Measurements from ENCODE around the gene ANKRD11. TPM values are rescaled to one million over a fixed set of nuclear protein-coding genes. Genes with fewer than 3 reads are reported as not detected.

ANKRD11 gene
- polyA plus RNA-seq, 1 donor (not counting 4 experiments of a cell fraction or from before 2014, with no cell fraction given): 30.1 TPM

DNA sequence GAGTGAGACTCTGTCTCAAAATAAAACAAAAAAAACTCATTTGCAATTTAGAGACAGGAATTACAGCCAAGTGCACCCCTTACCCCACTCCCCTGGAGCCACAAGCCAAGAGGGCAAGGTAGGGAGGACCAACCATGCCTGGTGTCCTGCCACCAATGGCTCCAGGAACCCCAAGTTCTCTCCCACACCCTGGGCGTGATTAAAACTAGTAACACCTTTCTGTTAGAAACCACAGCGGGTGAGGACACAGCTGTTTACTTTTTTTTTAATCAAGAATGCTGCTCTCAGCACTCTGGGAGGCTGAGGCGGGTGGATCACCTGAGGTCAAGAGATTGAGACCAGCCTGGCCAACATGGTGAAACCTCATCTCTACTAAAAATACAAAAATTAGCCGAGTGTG is 38.1 kb downstream of the ANKRD11 start:
- Histone ChIP-seq H3K9ac (ENCODE audit: control insufficient read depth, extremely low read depth, insufficient read depth, low read length) (no peak overlapping the region), H3K4me3 (ENCODE audit: control insufficient read depth in 2 of 3, extremely low read depth in 1 of 3, insufficient read depth in 2 of 3, low read depth in 1 of 3, low read length in 3 of 3) (no peak overlapping the region), H3K79me2 (ENCODE audit: control insufficient read depth, insufficient read depth, low read length) (peaks cover 96% of the 10 kb centered on the region), H3K4me1 (ENCODE audit: control insufficient read depth, extremely low read depth, insufficient read depth, low read length) (peaks cover 40% of the 10 kb centered on the region), H4K20me1 (ENCODE audit: control insufficient read depth, extremely low read depth, insufficient read depth, low read length) (peaks cover 55% of the 10 kb centered on the region), H3K9me3 (ENCODE audit: control insufficient read depth, low read depth, low read length) (no peaks in the 10 kb centered on the region), H3K36me3 (ENCODE audit: control insufficient read depth in 2 of 2, extremely low read depth in 1 of 2, insufficient read depth in 2 of 2, low read length in 2 of 2) (peaks cover 0 to 2% of the 10 kb centered on the region in 2 experiments), H2AFZ (ENCODE audit: control insufficient read depth, low read length) (no peak overlapping the region), H3K27me3 (ENCODE audit: control insufficient read depth, extremely low read depth, insufficient read depth, low read length) (no peaks in the 10 kb centered on the region), H3K9me1 (ENCODE audit: control insufficient read depth, extremely low read depth, insufficient read depth, low read length) (peaks cover 13% of the 10 kb centered on the region), H3K4me2 (ENCODE audit: control insufficient read depth, extremely low read depth, insufficient read depth, low read depth, low read length) (no peak overlapping the region), H3K27ac (ENCODE audit: control insufficient read depth, insufficient read depth, low read length) (no peak overlapping the region)
- no peak for TF ChIP-seq EZH2 (IDR thresholded peaks at IDR 0.05; ENCODE audit: low read length)
- TF ChIP-seq, protein P1, sequence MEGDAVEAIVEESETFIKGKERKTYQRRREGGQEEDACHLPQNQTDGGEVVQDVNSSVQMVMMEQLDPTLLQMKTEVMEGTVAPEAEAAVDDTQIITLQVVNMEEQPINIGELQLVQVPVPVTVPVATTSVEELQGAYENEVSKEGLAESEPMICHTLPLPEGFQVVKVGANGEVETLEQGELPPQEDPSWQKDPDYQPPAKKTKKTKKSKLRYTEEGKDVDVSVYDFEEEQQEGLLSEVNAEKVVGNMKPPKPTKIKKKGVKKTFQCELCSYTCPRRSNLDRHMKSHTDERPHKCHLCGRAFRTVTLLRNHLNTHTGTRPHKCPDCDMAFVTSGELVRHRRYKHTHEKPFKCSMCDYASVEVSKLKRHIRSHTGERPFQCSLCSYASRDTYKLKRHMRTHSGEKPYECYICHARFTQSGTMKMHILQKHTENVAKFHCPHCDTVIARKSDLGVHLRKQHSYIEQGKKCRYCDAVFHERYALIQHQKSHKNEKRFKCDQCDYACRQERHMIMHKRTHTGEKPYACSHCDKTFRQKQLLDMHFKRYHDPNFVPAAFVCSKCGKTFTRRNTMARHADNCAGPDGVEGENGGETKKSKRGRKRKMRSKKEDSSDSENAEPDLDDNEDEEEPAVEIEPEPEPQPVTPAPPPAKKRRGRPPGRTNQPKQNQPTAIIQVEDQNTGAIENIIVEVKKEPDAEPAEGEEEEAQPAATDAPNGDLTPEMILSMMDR (optimal IDR thresholded peaks at IDR 0.05 in 1 of 3, IDR thresholded peaks at IDR 0.05 in 1 of 3, conservative IDR thresholded peaks at IDR 0.05 in 1 of 3; ENCODE audit: extremely low read depth in 1 of 3, insufficient read depth in 2 of 3, low read length in 3 of 3): no peak
- no peak for FAIRE-seq
- dilution Hi-C loops (cut with MboI; ENCODE audit: extremely low pct_ligation_motif_present, low sequenced_read_pairs): no loop called here
- DNase-seq (ENCODE audit: low read depth, low spot score): no peak

DNA sequence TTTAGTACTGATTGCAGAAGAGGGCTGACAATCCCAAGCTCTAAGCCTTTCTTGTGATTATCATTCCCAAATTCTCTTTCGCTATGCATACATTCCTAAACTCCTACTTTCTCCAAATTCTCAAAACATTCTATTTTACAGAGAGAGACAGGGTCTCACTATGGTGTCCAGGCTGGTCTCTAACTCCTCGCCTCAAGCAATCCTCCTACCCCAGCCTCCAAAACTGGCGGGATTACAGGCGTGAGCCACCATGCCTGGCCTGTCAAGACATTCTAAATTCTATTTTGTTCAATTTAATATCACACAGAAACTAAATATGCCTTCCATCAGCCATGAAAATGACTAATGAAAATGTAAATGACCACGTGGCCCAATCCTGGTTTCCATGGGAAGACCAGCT is 39.8 kb downstream of the ANKRD11 start:
- Histone ChIP-seq H3K9me3 (ENCODE audit: control insufficient read depth, low read depth, low read length) (no peaks in the 10 kb centered on the region), H3K4me2 (ENCODE audit: control insufficient read depth, extremely low read depth, insufficient read depth, low read depth, low read length) (no peak overlapping the region), H3K4me3 (ENCODE audit: control insufficient read depth in 2 of 3, extremely low read depth in 1 of 3, insufficient read depth in 2 of 3, low read depth in 1 of 3, low read length in 3 of 3) (no peak overlapping the region), H3K27me3 (ENCODE audit: control insufficient read depth, extremely low read depth, insufficient read depth, low read length) (no peaks in the 10 kb centered on the region), H3K4me1 (ENCODE audit: control insufficient read depth, extremely low read depth, insufficient read depth, low read length) (peaks cover 48% of the 10 kb centered on the region), H4K20me1 (ENCODE audit: control insufficient read depth, extremely low read depth, insufficient read depth, low read length) (peaks cover 65% of the 10 kb centered on the region), H3K9ac (ENCODE audit: control insufficient read depth, extremely low read depth, insufficient read depth, low read length) (no peak overlapping the region), H2AFZ (ENCODE audit: control insufficient read depth, low read length) (no peak overlapping the region), H3K36me3 (ENCODE audit: control insufficient read depth in 2 of 2, extremely low read depth in 1 of 2, insufficient read depth in 2 of 2, low read length in 2 of 2) (peaks cover 0 to 2% of the 10 kb centered on the region in 2 experiments), H3K79me2 (ENCODE audit: control insufficient read depth, insufficient read depth, low read length) (peaks cover 98% of the 10 kb centered on the region), H3K27ac (ENCODE audit: control insufficient read depth, insufficient read depth, low read length) (peak overlapping the region; percentile 39), H3K9me1 (ENCODE audit: control insufficient read depth, extremely low read depth, insufficient read depth, low read length) (peaks cover 13% of the 10 kb centered on the region)
- DNase-seq (ENCODE audit: low read depth, low spot score) (no peak), FAIRE-seq (no peak)
- dilution Hi-C loops (cut with MboI; ENCODE audit: extremely low pct_ligation_motif_present, low sequenced_read_pairs): no loop called here
- TF ChIP-seq EZH2 (IDR thresholded peaks at IDR 0.05; ENCODE audit: low read length): no peak
- TF ChIP-seq, protein P1 (optimal IDR thresholded peaks at IDR 0.05 in 1 of 3, IDR thresholded peaks at IDR 0.05 in 1 of 3, conservative IDR thresholded peaks at IDR 0.05 in 1 of 3; ENCODE audit: extremely low read depth in 1 of 3, insufficient read depth in 2 of 3, low read length in 3 of 3): no peak
